ENCODE results near the gene PLAA. TPM values are rescaled to one million over a fixed set of nuclear protein-coding genes. Genes with fewer than 3 reads are reported as not detected.
A peak's percentile ranks its signal among the peaks of the same experiment; 100 is the strongest.

The PLAA gene
- total RNA-seq, 1 donor from 2014 or later: 34.8 TPM

DNA sequence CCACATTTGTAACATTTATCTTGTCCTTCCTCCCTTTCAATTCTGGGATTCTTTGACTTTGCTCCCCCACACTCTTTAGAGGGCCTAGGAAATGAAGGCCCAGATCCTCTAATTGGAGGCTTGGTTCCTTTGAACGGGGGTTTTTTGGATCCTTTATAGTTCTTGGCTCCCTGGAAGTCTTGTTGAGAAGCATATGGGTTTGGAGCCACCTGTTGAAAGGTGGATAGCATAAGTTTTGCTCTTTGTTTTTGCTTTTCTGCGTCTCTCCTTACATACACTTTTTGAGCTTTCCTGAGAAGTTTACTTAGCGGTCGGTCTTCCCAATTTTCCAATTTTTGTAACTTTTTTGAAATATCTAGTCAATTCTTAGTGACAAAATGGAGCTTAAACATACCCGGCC is 26.9 kb upstream of the PLAA start:
- Histone ChIP-seq H3K4me3 (ENCODE audit: low read depth, low read length) (no peak overlapping the region), H3K36me3 (ENCODE audit: control insufficient read depth, insufficient read depth, low read length) (no peaks in the 10 kb centered on the region), H3K27me3 (ENCODE audit: control insufficient read depth, insufficient read depth, low read length) (no peaks in the 10 kb centered on the region)
- TF ChIP-seq, protein P1, sequence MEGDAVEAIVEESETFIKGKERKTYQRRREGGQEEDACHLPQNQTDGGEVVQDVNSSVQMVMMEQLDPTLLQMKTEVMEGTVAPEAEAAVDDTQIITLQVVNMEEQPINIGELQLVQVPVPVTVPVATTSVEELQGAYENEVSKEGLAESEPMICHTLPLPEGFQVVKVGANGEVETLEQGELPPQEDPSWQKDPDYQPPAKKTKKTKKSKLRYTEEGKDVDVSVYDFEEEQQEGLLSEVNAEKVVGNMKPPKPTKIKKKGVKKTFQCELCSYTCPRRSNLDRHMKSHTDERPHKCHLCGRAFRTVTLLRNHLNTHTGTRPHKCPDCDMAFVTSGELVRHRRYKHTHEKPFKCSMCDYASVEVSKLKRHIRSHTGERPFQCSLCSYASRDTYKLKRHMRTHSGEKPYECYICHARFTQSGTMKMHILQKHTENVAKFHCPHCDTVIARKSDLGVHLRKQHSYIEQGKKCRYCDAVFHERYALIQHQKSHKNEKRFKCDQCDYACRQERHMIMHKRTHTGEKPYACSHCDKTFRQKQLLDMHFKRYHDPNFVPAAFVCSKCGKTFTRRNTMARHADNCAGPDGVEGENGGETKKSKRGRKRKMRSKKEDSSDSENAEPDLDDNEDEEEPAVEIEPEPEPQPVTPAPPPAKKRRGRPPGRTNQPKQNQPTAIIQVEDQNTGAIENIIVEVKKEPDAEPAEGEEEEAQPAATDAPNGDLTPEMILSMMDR (IDR thresholded peaks at IDR 0.05; ENCODE audit: insufficient read depth, low read length, poor library complexity, severe bottlenecking): no peak
- DNase-seq (ENCODE audit: low read depth): no peak

DNA sequence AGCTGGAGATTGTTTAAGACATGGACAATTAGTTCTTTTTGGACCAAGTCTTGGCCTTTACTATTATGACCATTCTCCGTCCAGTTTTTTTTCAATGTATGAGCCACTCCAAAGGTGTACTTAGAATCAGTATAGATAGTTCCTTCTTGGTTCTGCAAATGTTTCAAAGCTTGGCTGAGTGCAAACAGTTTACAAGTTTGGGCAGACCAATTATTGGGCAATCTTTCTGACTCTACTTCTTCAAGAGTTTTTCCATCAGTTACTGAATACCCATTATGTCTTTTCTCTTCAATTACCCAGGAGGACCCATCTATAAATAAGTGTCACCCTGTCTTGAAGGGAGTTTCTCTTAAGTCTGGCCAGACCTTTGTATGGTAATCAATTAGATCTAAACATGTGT is 24.7 kb upstream of the PLAA start:
- H3K36me3 ChIP-seq (ENCODE audit: control insufficient read depth, insufficient read depth, low read length): no peaks in the 10 kb centered on the region
- DNase-seq (ENCODE audit: low read depth): no peak
- H3K27me3 ChIP-seq (ENCODE audit: control insufficient read depth, insufficient read depth, low read length): no peaks in the 10 kb centered on the region
- TF ChIP-seq, protein P1 (IDR thresholded peaks at IDR 0.05; ENCODE audit: insufficient read depth, low read length, poor library complexity, severe bottlenecking): no peak
- no peak overlapping the region for H3K4me3 ChIP-seq (ENCODE audit: low read depth, low read length)

DNA sequence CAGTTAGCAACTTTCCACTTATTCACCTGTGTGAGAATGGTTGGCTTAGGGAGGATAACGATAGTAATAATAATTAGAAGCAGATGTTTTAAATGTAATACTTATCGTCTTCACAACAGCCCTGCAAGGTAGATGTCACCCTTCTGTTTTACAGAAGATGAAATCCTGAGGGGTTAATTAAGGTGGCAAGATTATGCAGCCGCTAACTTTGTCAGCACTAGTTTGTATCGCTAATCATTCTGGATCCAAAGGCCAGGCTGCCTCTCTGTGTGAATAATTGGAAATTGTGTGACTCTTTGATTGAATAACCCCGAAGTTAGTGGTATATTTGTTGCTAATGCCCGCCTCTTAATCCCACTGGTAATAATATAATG is 9.8 kb upstream of the PLAA start:
- TF ChIP-seq, protein P1 (IDR thresholded peaks at IDR 0.05; ENCODE audit: insufficient read depth, low read length, poor library complexity, severe bottlenecking): no peak
- DNase-seq (ENCODE audit: low read depth): no peak

DNA sequence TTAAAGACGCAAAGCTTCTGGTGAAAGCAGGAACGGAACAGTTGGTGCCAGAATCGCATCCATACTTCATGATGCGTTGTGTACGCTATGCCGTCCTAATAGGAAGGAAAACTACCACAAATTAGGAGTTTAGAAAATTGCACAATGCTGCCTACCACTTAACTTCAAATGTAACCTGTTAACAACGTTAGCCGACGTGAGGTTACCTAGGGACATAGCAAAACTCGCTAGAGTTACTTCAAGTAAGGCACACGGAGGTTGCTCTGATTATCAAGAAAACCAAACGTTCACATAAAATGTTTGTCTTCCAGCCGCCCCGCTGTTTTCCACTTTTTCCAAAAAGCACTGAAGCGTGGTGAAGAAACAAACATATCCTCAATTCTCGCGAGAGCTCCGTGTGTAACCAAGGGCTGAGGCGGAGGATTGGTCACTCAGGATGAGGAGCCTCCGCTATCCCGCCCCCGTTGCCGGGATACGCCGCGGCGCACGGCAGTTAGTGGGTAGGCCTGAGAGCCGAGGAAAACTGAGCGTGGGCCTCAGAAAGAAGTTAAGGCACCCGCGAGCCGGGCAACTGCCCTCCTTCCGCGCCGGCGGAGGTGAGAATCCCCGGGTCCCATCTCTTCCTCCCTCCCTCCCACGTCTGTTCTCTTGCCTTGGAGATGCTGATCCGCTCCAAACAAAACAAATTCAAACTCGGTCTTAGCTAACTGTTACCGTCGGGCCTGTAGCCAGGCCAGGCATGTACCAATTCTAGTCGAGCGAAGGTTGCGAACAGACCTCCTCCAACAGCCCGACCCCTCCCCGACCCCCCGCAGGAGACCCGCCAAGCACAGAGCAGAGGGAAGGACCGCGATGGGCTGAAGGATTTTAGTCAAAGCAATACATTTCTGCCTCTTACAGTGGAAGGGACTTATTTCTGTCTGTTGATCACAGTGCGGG is 9.1 kb upstream of the PLAA start, which contains the start of gene IFT74:
Gene IFT74 (plus strand): TSS at position 492 of the 939 bp plus-strand sequence. CDS start 5,556 bp downstream, outside the sequence.
- TF ChIP-seq, protein P1 (IDR thresholded peaks at IDR 0.05; ENCODE audit: insufficient read depth, low read length, poor library complexity, severe bottlenecking): no peak
- no peaks in the 10 kb centered on the region for H3K36me3 ChIP-seq (ENCODE audit: control insufficient read depth, insufficient read depth, low read length)
- H3K27me3 ChIP-seq (ENCODE audit: control insufficient read depth, insufficient read depth, low read length): no peaks in the 10 kb centered on the region
- DNase-seq (ENCODE audit: low read depth): peak; percentile 93
- H3K4me3 ChIP-seq (ENCODE audit: low read depth, low read length): peak within 1 kb of the TSS; percentile 54

More for the DNA sequence above, 9.8 kb upstream of the PLAA start:
- no peaks in the 10 kb centered on the region for H3K36me3 ChIP-seq (ENCODE audit: control insufficient read depth, insufficient read depth, low read length)
- H3K4me3 ChIP-seq (ENCODE audit: low read depth, low read length): peak overlapping the region; percentile 54
- no peaks in the 10 kb centered on the region for H3K27me3 ChIP-seq (ENCODE audit: control insufficient read depth, insufficient read depth, low read length)

DNA sequence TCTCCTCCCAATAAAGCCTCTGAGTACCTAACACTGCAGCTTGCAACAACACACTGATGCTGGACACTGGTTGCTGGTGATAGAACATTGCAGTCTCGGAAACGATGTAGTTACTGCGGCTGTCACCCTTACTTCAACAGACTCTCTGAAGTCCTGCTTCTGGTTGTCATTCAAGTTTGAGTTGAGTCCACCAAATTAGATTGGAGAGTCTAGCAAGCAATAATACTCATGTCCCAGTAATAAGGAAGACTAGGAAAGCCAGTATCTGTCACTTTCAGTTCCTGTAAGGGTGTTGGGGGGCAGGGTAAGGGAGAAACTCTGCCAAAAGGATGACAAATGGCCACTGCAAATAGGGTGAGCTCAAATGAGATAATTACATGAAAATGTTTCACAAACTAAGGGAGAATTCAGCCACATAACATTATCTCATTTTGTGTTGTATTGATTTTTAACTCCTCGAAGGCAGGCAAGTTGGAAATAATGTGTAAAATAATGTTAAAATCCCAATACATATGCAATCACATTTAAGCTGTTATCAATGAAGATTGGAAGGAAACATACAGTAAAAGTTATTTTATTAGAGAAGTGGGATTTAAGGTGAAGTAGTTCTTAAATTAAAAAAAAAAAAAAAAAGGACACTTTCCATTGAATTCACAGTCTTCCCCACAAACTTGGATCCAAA is 8.3 kb upstream of the PLAA start:
- TF ChIP-seq, protein P1 (IDR thresholded peaks at IDR 0.05; ENCODE audit: insufficient read depth, low read length, poor library complexity, severe bottlenecking): no peak
- H3K4me3 ChIP-seq (ENCODE audit: low read depth, low read length): peak overlapping the region; percentile 54
- no peaks in the 10 kb centered on the region for H3K27me3 ChIP-seq (ENCODE audit: control insufficient read depth, insufficient read depth, low read length)
- H3K36me3 ChIP-seq (ENCODE audit: control insufficient read depth, insufficient read depth, low read length): no peaks in the 10 kb centered on the region
- no peak for DNase-seq (ENCODE audit: low read depth)

Data from kidney epithelial cell (primary cell).